Skeletal muscle cell (primary cell): ENCODE data around the gene NOTCH1.
A peak's percentile ranks its signal among the peaks of the same experiment; 100 is the strongest.

Experiments
- DNase-seq: peaks from one replicate; pipeline ENCODE4 v3.0.0-alpha.2; 2010; ENCODE audit warnings: low read depth
- H3K4me3 ChIP-seq: 2 replicates; pipeline ENCODE4 v1.5.1; 2011; ENCODE audit warnings: low read depth, mild to moderate bottlenecking, control low read depth, low read length, moderate library complexity

The NOTCH1 gene

DNA sequence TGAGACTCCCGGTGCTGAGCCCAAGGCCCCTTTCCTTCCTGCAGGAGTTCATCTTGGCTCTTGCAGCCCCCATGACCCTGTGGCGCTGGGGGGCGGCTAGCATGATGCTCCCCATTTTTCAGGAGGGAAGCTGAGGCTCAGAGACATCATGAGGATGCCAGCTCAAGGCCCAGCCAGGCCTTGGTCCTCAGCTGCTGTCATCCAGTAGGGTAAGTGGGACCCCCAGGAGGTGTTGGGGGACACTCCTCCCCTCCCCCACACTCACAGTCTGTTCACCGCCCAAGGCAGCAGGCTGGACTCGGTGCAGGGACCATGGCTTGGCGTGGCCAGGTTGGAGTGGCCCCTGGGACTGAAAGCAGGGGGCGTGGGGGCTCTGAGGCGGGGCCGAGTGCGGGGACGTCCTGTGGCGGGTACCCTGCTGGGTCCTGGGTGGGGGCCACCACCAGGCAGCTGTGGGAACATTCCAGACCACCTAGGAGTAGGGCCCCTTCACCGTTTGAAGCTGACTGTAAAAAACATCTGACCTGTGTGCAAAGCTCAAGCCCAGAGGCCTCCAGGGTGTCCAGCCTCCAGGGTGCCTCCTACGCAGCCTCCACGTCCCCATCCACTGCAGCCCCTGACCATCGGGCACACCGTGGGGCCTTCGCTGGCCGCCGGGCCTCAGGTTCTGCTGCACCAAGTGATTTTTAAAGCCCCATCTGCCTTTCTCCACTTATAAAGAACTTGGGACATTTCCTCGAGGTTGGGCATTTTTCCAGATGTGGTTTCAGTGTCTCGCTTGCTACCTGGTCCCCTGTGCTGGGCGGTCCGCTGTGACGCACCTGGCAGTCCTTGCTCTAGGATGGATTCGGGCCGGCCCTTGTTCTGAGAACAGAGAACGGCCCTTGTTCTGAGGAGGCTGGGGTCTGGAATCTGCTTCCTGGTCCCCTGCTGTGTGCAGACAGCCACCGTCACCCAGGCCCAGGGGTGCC is 3.4 kb upstream of the NOTCH1 start:
- H3K4me3 ChIP-seq = no peak overlapping the region
- no peak for DNase-seq

DNA sequence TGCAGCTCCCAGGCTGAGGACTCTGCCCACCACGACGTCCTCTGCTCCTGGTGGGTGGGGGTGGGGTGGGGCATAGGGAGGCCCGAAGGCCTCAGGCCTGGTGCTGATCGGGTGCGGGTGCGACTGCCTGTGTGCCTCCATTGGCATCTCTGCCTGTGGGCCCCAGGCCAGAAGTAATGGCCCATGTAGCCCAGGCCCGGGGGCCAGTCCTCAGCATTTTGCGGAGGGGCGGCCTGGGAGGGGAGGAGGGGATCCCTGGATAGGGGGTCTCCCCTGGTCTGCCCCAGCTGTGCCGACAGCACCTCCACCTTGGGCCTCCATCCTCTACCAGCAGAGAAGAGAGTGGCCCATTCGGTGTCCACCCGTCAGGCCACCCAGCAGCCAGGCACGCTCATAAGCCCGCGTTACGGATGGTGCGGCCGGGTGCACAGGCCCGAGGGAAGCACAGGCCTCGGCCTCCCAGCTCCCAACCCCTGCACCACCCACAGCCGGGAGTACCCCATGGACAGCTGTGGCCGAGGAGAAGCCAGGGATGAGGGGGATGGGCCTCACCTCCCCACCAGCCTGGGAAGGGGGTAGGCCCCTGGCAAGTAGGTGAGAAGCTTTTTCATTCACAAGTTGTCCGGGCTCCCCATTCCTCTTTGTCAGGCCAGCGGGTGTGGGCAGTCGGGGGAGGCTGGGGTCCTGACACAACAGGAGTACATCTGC is 1.8 kb upstream of the NOTCH1 start:
- DNase-seq = no peak
- H3K4me3 ChIP-seq = no peak overlapping the region

DNA sequence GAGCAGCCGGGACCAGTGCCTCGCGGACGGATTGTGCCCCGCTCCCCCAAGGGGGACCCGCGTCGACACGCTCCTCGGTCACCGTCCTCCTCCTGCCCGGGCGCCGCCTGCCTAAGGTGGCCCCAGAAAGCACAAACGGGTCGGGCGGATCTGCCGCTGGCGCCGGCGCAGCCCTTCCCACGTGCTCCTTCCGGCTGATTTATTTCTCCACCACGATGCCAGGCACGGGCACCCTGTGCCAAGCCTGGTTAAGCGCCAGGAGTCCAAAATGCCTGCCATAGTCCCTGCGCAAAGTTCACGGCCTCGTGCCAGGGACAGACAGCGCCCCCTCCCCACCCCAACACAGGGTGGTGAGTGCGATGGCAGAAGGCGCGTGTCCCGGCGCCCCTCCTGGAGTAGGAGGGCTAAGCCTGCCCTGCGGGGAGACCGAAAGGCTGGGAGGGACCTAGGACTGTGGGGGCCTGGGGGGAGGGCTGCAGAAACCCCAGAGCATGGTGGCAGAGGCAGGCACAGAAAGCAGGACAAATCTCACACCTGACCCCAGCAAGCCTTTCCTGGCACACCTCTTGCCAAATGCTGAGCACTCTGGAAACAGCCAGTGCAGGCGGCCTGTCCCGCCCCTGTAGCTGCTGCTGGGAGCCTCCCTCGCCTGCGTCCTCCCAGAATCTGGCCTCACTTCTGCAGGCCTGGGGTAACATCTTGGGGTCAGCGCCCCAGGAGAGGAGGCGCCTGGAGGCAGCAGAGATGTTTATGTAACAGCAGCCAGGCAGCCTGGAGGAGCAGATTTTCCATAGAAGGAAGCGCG is 1.1 kb upstream of the NOTCH1 start:
- H3K4me3 ChIP-seq = peak overlapping the region; percentile 55
- DNase-seq = no peak

DNA sequence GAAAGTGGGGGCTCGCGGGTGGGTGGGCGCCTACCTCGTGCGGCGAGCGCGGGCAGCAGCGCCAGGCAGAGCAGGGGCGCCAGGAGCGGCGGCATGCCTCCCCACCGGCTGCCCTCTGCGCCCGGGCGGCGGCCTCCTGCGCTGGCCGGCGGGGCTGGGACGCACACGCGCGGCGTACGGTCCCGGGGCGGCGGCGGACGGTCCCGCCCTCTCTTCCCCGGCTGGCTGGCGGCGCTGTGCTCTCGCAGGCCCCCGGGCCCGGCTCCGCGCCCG is 220 bp downstream of the NOTCH1 start:
- no peak for DNase-seq
- peak overlapping the region; percentile 60 for H3K4me3 ChIP-seq

DNA sequence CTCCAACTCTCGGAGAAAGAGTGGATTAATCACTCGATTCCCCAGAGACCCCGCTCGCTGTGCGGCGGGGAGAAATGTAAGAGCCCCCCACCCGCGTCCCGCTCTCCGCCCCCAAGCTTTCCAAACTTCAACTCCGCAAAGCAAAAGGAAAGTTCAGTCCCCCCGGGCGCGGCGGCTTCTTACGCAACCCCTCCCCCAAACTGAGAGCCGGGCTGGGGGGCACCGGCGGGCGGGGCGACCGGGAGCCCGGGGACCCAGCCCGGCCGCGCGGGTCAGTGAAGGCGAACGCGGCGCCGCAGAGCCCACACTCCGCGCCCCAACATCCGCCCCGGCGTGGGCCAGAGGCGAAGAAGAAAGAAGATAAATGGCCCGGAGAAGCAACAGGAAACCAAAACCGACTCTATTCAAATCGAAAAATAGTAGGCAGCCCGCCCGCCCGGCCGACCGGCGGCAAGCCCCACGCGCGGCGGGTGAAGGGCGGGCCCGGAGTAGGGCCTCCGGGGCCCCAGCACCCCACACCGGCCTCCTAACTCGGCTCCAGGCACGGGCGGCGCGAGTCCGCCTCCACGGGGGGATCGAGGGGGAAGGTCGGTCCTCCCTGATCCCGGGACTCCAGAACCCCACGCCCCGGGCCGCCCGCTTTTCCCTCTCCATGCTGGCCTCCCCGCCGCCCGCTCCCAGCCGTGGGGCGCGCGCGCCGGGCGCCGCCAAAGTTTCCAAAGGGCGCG is 720 bp downstream of the NOTCH1 start:
- peak overlapping the region; percentile 60 for H3K4me3 ChIP-seq
- no peak for DNase-seq

DNA sequence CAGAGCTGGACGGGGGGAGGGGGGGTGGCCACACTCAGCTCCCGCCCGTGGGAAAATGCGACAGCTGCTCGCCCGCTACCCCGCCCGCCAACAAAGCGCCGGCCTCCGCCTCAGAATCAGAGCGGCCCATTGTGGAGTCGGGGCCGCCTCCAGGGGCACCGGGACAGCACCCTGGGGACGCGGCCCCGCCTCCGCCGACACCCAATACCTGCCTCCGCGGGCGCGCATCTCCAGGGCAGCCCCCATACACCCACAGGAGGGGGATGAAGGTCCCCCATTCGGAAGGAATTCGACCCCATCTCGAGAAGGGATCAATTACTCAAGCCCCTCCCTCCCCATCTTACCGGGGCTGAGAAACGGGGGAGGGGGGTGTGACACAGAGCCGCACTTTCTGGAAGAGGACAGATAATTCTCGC is 1.3 kb downstream of the NOTCH1 start:
- DNase-seq = no peak
- H3K4me3 ChIP-seq = peak overlapping the region; percentile 60

DNA sequence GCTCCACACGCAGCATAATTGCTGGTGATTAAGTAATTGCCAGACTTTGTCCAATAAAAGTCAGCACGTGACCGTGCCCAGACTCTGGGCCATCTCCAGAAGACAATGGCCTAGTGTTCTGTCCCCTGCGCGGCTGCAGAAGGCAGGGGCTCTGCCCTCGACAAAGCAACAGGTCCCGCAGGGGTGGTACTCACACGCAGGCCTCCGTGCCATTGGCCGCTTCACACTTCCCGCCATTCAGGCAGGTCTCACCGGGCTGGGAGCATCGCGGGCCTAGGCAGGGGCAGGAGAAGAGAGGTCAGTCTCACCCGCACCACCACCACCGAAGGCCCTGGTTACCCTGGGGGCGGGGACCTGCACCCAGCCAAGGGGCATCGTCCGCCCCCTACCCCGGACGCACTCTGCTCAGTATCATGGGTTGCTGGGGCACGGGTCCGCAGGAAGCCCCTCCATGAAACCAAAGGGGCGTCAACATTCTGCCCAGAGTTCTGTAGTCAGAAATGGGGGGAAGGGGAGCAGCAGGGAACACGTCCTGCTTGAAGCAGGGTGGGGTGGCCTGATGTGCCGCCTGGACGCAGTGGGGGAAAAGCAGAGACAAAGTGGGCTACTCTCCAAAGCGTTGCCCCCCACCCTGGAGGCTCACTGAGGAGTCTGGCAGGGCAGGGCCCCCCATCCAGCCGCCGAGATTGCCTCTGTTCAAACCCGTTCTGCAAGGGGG is 1.9 kb downstream of the NOTCH1 start:
- DNase-seq = no peak
- peak overlapping the region; percentile 60 for H3K4me3 ChIP-seq

DNA sequence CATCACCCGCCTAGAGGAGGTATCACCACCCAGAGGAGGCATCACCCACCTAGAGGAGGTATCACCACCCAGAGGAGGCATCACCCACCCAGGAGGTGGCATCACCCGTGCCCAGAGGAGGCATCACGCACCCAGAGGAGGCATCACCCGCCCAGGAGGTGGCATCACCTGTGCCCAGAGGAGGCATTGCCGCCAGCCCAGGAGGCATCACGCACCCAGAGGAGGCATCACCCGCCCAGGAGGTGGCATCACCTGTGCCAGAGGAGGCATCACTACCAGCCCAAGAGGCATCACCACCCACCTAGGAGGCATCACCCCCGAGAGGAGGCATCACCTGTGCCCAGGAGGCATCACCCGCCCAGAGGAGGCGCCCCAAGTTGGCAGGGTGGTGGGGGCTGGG is 2.6 kb downstream of the NOTCH1 start:
- no peak for DNase-seq
- no peak overlapping the region for H3K4me3 ChIP-seq

DNA sequence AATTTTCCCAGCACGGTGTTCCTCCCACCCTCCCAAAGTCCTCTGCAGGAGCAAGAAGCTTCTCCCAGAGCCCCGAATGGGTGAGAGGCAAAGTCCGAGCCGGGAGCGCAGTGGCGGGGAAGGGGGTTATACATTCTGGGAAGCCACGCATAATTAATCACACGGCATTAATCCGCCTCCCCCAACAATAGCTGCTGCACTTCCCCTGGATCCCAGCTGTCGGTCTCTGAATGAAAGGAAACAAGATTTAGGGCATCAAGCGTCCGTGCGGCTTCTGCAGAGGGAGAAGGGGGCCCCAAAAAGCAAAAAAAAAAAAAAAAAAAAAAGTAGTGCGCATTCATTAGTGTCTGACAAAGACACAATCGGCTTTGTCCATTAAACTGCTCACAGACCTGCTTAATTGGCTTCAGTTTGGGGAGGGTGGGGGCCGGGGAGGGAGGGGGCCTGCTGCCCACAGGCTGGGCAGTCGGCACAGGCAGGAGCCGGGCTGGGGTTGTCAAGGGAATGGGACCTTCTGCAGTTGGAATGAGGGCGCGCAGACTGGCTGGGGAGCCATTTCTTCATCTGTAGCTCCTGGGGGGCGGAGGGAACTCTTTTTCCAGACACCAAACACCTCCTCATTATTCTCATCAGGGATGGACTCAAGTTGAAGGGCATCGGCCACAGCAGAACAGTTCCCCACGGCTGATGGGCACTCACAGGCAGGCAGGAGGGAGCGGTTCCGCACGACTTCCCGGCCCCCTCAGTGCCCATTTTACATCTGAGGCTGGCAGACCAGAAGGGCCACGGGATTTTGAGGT is 3.4 kb downstream of the NOTCH1 start:
- no peak for DNase-seq
- no peak overlapping the region for H3K4me3 ChIP-seq

DNA sequence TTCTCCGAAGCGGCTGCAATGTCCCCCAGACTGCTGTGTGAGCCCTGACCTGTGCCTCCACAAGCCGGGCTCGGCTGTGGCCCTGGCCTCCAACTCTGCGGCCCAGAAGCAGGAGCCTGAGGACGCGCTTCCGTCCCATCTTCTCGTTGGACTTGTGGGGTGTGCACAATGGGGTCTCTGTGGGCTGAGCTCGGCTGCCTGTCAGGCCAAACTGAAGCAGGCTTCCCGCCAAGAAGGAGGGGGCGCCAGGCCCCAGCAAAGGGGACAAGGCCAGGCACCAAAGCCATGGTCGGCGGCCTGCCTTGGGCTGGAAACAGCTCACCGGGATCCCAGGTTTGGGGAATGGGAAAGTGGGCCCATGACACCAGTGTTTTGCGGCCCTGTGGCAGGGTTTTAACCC is 4.1 kb downstream of the NOTCH1 start:
- DNase-seq = no peak
- no peak overlapping the region for H3K4me3 ChIP-seq

DNA sequence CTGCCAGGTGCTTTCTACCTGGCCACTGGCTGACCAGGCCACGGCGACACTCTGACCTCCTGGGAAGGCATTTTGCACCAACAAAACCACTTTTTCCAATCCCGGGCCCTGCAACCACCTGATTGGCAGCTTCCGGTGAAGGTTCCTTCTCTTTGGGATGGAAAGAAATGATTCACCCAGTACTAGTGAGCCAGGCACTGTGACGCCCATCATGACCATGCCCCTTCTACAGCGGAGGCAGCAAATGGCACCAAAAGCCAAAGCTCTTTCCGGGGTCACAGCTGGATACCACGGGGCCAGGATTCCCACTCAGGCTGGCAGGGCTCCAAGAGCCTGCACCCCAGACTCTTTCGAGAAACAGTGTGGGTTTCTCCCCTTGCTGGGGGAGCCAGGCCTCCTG is 4.7 kb downstream of the NOTCH1 start:
- no peak for DNase-seq
- H3K4me3 ChIP-seq = no peak overlapping the region

DNA sequence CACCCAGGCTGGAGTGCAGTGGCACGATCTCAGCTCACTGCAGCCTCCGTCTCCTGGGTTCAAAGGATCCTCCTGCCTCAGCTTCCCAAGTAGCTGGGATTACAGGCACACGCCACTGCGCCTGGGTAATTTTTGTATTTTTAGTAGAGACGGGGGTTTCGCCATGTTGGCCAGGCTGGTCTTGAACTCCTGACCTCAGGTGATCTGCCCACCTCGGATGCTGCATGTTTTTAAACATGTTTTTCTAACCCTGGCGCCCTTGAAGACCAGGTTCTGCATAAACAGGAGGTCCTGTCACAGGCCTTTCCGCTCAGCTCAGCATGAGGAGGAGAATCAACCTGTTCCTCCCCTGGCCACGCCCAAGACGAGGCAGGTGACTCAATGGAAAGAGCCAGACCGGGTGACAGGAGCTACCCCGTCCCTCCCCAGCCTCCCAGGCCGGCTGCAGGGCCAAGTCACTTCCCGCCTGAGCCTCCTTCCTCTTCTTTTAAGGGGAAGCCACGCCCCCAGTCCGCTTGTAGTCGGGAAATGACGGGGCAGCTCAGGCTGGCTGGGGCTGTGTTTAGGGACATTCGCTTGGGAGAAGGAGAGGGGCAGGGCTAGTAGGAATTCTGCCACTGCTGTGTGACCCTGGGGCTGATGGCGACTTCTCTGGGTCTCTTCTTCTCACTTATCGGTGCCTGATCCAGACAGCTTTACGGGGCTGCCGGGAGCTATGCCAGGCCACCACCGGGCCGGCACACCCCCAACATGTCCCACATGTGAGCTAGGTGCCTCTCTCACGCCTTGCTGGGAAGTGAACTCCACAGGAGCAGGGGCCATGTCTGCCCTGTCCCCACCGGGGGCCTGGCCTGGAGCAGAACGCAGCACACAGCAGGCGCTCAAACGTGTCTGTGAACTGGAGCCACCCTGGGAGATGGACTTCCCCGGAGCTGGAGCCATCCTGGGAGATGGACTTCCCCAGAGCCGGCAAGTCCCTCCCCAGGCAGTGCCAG is 6.1 kb downstream of the NOTCH1 start:
- H3K4me3 ChIP-seq = no peak overlapping the region
- no peak for DNase-seq

DNA sequence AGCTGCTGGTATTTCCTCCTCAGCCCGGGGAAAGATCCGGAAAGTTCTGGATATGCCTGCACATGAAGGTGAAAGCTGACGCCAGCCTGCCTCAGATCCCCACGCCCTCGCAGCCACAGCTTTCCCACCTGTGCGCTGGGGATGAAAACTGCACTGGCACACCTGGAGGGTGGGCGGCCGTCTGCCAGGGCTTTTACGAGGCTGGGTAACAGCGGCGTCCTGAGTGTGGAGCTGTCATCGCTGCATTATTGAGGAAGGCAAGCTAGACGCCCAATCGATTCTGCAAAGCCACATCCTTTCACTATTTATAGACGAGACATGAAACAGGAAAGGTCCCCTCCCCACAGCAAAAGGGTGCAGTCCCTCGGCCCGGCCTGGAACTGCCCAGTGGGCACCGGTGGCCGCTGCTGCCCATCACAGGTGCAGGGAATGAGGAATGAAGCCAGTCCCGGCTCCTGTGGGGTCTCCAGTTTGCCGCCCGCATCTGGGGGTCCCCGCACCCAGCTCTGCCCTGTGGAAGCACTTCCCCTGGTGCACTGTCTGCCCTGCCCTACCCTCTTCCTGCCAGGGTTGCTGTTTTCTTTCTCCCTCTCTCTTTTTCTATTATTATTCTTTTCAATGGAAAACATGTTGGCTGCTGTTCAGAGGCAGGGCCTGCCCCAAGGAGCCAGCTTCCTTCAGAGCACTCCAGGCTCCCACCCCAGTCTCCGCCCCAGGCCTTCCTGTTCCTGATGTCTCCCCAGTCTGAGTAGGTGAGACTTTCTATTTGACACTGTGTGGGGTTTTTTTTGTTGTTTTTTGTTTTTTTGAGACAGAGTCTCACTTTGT is 7.0 kb downstream of the NOTCH1 start:
- H3K4me3 ChIP-seq = no peak overlapping the region
- no peak for DNase-seq

DNA sequence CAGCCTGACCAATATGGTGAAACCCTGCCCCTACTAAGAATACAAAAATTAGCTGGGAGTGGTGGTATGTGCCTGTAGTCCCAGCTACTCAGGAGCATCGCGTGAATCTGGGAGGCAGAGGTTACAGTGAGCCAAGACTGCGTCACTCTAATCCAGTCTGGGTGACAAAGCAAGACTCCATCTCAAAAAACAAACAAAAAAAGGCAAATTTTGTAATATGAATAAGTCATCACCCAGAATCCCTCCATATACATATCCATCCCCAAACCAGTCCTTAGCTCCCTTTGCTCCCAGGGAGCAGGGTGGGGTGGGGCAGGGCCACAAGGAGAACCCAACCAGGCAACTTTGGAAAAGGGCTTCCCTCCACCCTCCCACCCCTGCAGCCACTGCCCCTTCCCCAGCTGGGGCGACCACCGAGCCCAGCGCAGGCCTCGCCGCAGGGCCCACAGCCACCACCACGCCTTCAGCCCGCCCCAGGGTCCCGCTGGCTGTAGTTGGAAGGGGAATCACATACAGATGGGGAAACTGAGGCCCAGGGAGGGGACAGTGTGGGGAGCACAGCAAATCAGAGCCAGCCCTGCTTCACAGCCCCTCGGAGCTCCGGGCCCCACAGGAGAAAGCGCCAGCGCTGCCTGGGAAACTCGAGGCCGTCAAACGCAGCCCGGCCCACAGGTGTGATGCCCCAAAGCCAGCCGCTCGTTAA is 7.8 kb downstream of the NOTCH1 start:
- H3K4me3 ChIP-seq = no peak overlapping the region
- DNase-seq = no peak

DNA sequence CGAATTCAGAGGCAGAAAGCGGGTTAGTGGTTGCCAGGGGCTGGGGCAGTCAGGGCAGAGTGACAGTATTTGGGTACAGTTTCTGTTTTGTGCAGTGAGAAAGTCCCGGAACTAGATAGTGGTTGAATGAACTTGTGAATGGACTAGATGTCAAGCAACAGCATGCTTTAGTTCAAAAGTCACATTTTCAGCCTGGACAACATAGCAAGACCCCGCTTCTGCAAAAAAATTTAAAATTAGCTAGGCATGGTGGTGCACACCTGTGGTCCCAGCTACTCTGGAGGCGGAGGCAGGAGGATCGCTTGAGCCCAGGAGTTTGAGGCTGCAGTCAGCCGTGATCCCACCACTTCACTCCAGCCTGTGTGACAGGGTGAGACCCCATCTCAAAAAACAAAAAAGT is 8.4 kb downstream of the NOTCH1 start:
- no peak overlapping the region for H3K4me3 ChIP-seq
- DNase-seq = no peak
